Activated naive CD8-positive, alpha-beta T cell (primary cell): ENCODE measurements around the gene PRDM16.

Experiments
- H3K27ac Mint-ChIP-seq: one replicate; pipeline ENCODE4 v1.8.0; 2021; ENCODE audit warnings: mixed read lengths
- H3K27me3 Mint-ChIP-seq: one replicate; pipeline ENCODE4 v1.8.0; 2021; ENCODE audit warnings: mixed read lengths
- H3K36me3 Mint-ChIP-seq: one replicate; pipeline ENCODE4 v1.8.0; 2021; ENCODE audit warnings: mixed read lengths
- H3K4me1 Mint-ChIP-seq: one replicate; pipeline ENCODE4 v1.8.0; 2021; ENCODE audit warnings: low read depth, mixed read lengths
- H3K4me3 Mint-ChIP-seq: one replicate; pipeline ENCODE4 v1.8.0; 2021; ENCODE audit warnings: mild to moderate bottlenecking, mixed read lengths
- H3K9me3 Mint-ChIP-seq: one replicate; pipeline ENCODE4 v1.8.0; 2021; ENCODE audit warnings: low read depth, mixed read lengths

PRDM16 gene

GRCh38 chr1:3058263-3059030 is 10.6 kb upstream of the PRDM16 start:
- Mint-ChIP-seq H3K4me1 (no peaks in the 10 kb centered on the region), H3K9me3 (no peaks in the 10 kb centered on the region), H3K36me3 (no peaks in the 10 kb centered on the region), H3K27ac (no peak overlapping the region), H3K4me3 (no peak overlapping the region), H3K27me3 (no peaks in the 10 kb centered on the region)

- Mint-ChIP-seq H3K9me3 (no peaks in the 10 kb centered on the region), H3K4me3 (no peak overlapping the region), H3K36me3 (no peaks in the 10 kb centered on the region), H3K27ac (no peak overlapping the region), H3K4me1 (no peaks in the 10 kb centered on the region), H3K27me3 (peaks cover under 1% of the 10 kb centered on the region)
Observed at GRCh38 chr1:3060127-3060526, 8.9 kb upstream of the PRDM16 start.

- H3K4me3 Mint-ChIP-seq: no peak overlapping the region
- H3K9me3 Mint-ChIP-seq: no peaks in the 10 kb centered on the region
- H3K4me1 Mint-ChIP-seq: no peaks in the 10 kb centered on the region
- H3K36me3 Mint-ChIP-seq: no peaks in the 10 kb centered on the region
- no peak overlapping the region for H3K27ac Mint-ChIP-seq
- H3K27me3 Mint-ChIP-seq: peaks cover 1% of the 10 kb centered on the region
Observed at GRCh38 chr1:3060601-3061551, 8.1 kb upstream of the PRDM16 start.

GRCh38 chr1:3061566-3061965 is 7.4 kb upstream of the PRDM16 start:
- Mint-ChIP-seq H3K27me3 (peaks cover 1% of the 10 kb centered on the region), H3K4me1 (no peaks in the 10 kb centered on the region), H3K4me3 (no peak overlapping the region), H3K27ac (no peak overlapping the region), H3K9me3 (no peaks in the 10 kb centered on the region), H3K36me3 (no peaks in the 10 kb centered on the region)

GRCh38 chr1:3061981-3062615 is 6.9 kb upstream of the PRDM16 start:
- Mint-ChIP-seq H3K27ac (no peak overlapping the region), H3K4me3 (no peak overlapping the region), H3K9me3 (no peaks in the 10 kb centered on the region), H3K36me3 (no peaks in the 10 kb centered on the region), H3K4me1 (no peaks in the 10 kb centered on the region), H3K27me3 (peaks cover 1% of the 10 kb centered on the region)

- Mint-ChIP-seq H3K36me3 (no peaks in the 10 kb centered on the region), H3K4me1 (no peaks in the 10 kb centered on the region), H3K4me3 (no peak overlapping the region), H3K9me3 (no peaks in the 10 kb centered on the region), H3K27ac (no peak overlapping the region), H3K27me3 (peaks cover 1% of the 10 kb centered on the region)
Observed at GRCh38 chr1:3062616-3063378, 6.2 kb upstream of the PRDM16 start.

- Mint-ChIP-seq H3K27me3 (peaks cover 1% of the 10 kb centered on the region), H3K4me3 (no peak overlapping the region), H3K9me3 (no peaks in the 10 kb centered on the region), H3K27ac (no peak overlapping the region), H3K4me1 (no peaks in the 10 kb centered on the region), H3K36me3 (no peaks in the 10 kb centered on the region)
Observed at GRCh38 chr1:3063379-3064295, 5.4 kb upstream of the PRDM16 start.

- Mint-ChIP-seq H3K4me3 (no peak overlapping the region), H3K4me1 (peaks cover 2% of the 10 kb centered on the region), H3K36me3 (no peaks in the 10 kb centered on the region), H3K27me3 (peaks cover 3% of the 10 kb centered on the region), H3K27ac (no peak overlapping the region), H3K9me3 (no peaks in the 10 kb centered on the region)
Observed at GRCh38 chr1:3064296-3064850, 4.6 kb upstream of the PRDM16 start.

- Mint-ChIP-seq H3K27ac (no peak overlapping the region), H3K9me3 (no peaks in the 10 kb centered on the region), H3K4me1 (peaks cover 2% of the 10 kb centered on the region), H3K4me3 (no peak overlapping the region), H3K27me3 (peaks cover 3% of the 10 kb centered on the region), H3K36me3 (no peaks in the 10 kb centered on the region)
Observed at GRCh38 chr1:3064901-3065300, 4.1 kb upstream of the PRDM16 start.

- no peak overlapping the region for H3K27ac Mint-ChIP-seq
- H3K27me3 Mint-ChIP-seq: peaks cover 3% of the 10 kb centered on the region
- H3K4me3 Mint-ChIP-seq: no peak overlapping the region
- peaks cover 2% of the 10 kb centered on the region for H3K4me1 Mint-ChIP-seq
- no peaks in the 10 kb centered on the region for H3K9me3 Mint-ChIP-seq
- no peaks in the 10 kb centered on the region for H3K36me3 Mint-ChIP-seq
Observed at GRCh38 chr1:3065396-3065795, 3.6 kb upstream of the PRDM16 start.

- Mint-ChIP-seq H3K27ac (no peak overlapping the region), H3K36me3 (no peaks in the 10 kb centered on the region), H3K9me3 (no peaks in the 10 kb centered on the region), H3K4me3 (no peak overlapping the region), H3K4me1 (peaks cover 2% of the 10 kb centered on the region), H3K27me3 (peaks cover 3% of the 10 kb centered on the region)
Observed at GRCh38 chr1:3065797-3066196, 3.2 kb upstream of the PRDM16 start.

GRCh38 chr1:3066250-3066711 is 2.7 kb upstream of the PRDM16 start:
- peaks cover 2% of the 10 kb centered on the region for H3K4me1 Mint-ChIP-seq
- H3K27me3 Mint-ChIP-seq: peaks cover 3% of the 10 kb centered on the region
- H3K27ac Mint-ChIP-seq: no peak overlapping the region
- no peaks in the 10 kb centered on the region for H3K36me3 Mint-ChIP-seq
- H3K9me3 Mint-ChIP-seq: no peaks in the 10 kb centered on the region
- H3K4me3 Mint-ChIP-seq: no peak overlapping the region

GRCh38 chr1:3066826-3067225 is 2.2 kb upstream of the PRDM16 start:
- Mint-ChIP-seq H3K4me3 (no peak overlapping the region), H3K27me3 (peaks cover 3% of the 10 kb centered on the region), H3K9me3 (no peaks in the 10 kb centered on the region), H3K27ac (no peak overlapping the region), H3K36me3 (no peaks in the 10 kb centered on the region), H3K4me1 (peaks cover 2% of the 10 kb centered on the region)
